Hematopoietic multipotent progenitor cell treated with erythropoietin and hydrocortisone succinate and interleukin-3 and kit ligand, for 17 days (in vitro differentiated cells): ENCODE data around the gene NIFK.
"Not testable (repeated sequence)": the region's sequence is repeated elsewhere in the genome, so short reads cannot be mapped to it uniquely, and the experiment has no call there.

ENCODE experiments used
- DNase-seq: peaks from one replicate; pipeline ENCODE4 v3.0.0-alpha.2; 2015; ENCODE audit warnings: low spot score

Gene NIFK

GRCh38 chr2:121734544-121734943, 2.1 kb downstream of the NIFK start:
- not testable (repeated sequence) for DNase-seq

- DNase-seq = no peak
Measured at GRCh38 chr2:121731366-121731765, 5.3 kb downstream of the NIFK start.

GRCh38 chr2:121727950-121728349, 8.7 kb downstream of the NIFK start:
- no peak for DNase-seq

- DNase-seq = no peak
Measured at GRCh38 chr2:121727332-121727731, 9.3 kb downstream of the NIFK start.

GRCh38 chr2:121723316-121723715, 13.4 kb downstream of the NIFK start:
- DNase-seq = no peak

- no peak for DNase-seq
Measured at GRCh38 chr2:121722479-121722878, 14.2 kb downstream of the NIFK start.

- DNase-seq = no peak
Measured at GRCh38 chr2:121721926-121722325, 14.7 kb downstream of the NIFK start.

- no peak for DNase-seq
Measured at GRCh38 chr2:121717529-121717928, 19.1 kb downstream of the NIFK start.

GRCh38 chr2:121716126-121716525, 20.5 kb downstream of the NIFK start:
- no peak for DNase-seq

GRCh38 chr2:121711481-121711880, 25.2 kb downstream of the NIFK start:
- not testable (repeated sequence) for DNase-seq

GRCh38 chr2:121710470-121711170, 26.1 kb downstream of the NIFK start:
- no peak for DNase-seq

GRCh38 chr2:121709776-121710469, 26.8 kb downstream of the NIFK start:
- DNase-seq = no peak

- DNase-seq = no peak
Measured at GRCh38 chr2:121707920-121708361, 28.7 kb downstream of the NIFK start.

- no peak for DNase-seq
Measured at GRCh38 chr2:121707344-121707919, 29.2 kb downstream of the NIFK start.

GRCh38 chr2:121705958-121706357, 30.7 kb downstream of the NIFK start:
- DNase-seq = no peak

GRCh38 chr2:121705390-121705789, 31.3 kb downstream of the NIFK start:
- DNase-seq = no peak

GRCh38 chr2:121701761-121702160, 34.9 kb downstream of the NIFK start:
- DNase-seq = not testable (repeated sequence)

GRCh38 chr2:121699421-121700333, 37.0 kb downstream of the NIFK start:
- no peak for DNase-seq

GRCh38 chr2:121698318-121698930, 38.3 kb downstream of the NIFK start:
- DNase-seq = no peak

GRCh38 chr2:121697108-121697631, 39.5 kb downstream of the NIFK start:
- DNase-seq = no peak

- no peak for DNase-seq
Measured at GRCh38 chr2:121696410-121696930, 40.2 kb downstream of the NIFK start.
